ENCODE measurements around the gene ITGAL.
"Not testable (repeated sequence)": the region's sequence is repeated elsewhere in the genome, so short reads cannot be mapped to it uniquely, and the experiment has no call there.

ITGAL gene

GRCh38 chr16:30457743-30458560 is 14.6 kb upstream of the ITGAL start:
- DNase-seq, result no peak

- DNase-seq, result no peak
These were observed 13.8 kb upstream of the ITGAL start for GRCh38 chr16:30458561-30459394.

- DNase-seq, result no peak
These were observed 13.1 kb upstream of the ITGAL start for GRCh38 chr16:30459456-30459855.

GRCh38 chr16:30461426-30461825 is 11.1 kb upstream of the ITGAL start:
- not testable (repeated sequence) for DNase-seq

- no peak for DNase-seq
These were observed 8.5 kb upstream of the ITGAL start for GRCh38 chr16:30464078-30464477.

GRCh38 chr16:30470170-30470512 is 2.4 kb upstream of the ITGAL start:
- no peak for DNase-seq

GRCh38 chr16:30470632-30470995 is 1.9 kb upstream of the ITGAL start:
- no peak for DNase-seq

- DNase-seq, result no peak
These were observed 910 bp downstream of the ITGAL start for GRCh38 chr16:30473231-30474073.

GRCh38 chr16:30474074-30474452 is 1.5 kb downstream of the ITGAL start:
- no peak for DNase-seq

- no peak for DNase-seq
These were observed 2.1 kb downstream of the ITGAL start for GRCh38 chr16:30474684-30475083.

- DNase-seq, result no peak
These were observed 4.4 kb downstream of the ITGAL start for GRCh38 chr16:30476991-30477390.

GRCh38 chr16:30477773-30478172 is 5.2 kb downstream of the ITGAL start:
- not testable (repeated sequence) for DNase-seq

- no peak for DNase-seq
These were observed 6.4 kb downstream of the ITGAL start for GRCh38 chr16:30478766-30479478.

- no peak for DNase-seq
These were observed 8.8 kb downstream of the ITGAL start for GRCh38 chr16:30481381-30481780.

- DNase-seq, result no peak
These were observed 9.8 kb downstream of the ITGAL start for GRCh38 chr16:30482366-30482765.

- DNase-seq, result no peak
These were observed 12.3 kb downstream of the ITGAL start for GRCh38 chr16:30484887-30485286.

GRCh38 chr16:30485818-30486436 is 13.4 kb downstream of the ITGAL start:
- DNase-seq, result no peak

- DNase-seq, result no peak
These were observed 16.4 kb downstream of the ITGAL start for GRCh38 chr16:30488764-30489605.

- no peak for DNase-seq
These were observed 17.7 kb downstream of the ITGAL start for GRCh38 chr16:30490210-30490609.

GRCh38 chr16:30491229-30491628 is 18.7 kb downstream of the ITGAL start:
- DNase-seq, result no peak

GRCh38 chr16:30491744-30492308 is 19.3 kb downstream of the ITGAL start:
- DNase-seq, result no peak

Data from NCI-H345 (cell line).